Thymus (tissue), 11 donors: Measurements from ENCODE around the gene LRRC10. TPM values are rescaled to one million over a fixed set of nuclear protein-coding genes. Genes with fewer than 3 reads are reported as not detected.

ENCODE experiments used
- DNase-seq, 9 donors: peaks; one replicate each; pipeline ENCODE4 v3.0.0-alpha.2; 2013; ENCODE audit warnings: low spot score in 9 of 9, low read depth in 6 of 9, missing footprints in 1 of 9
- H3K27ac ChIP-seq, 2 donors: one replicate each; pipeline ENCODE4 v1.5.1; 2013; ENCODE audit warnings: control low read depth in 1 of 2, low read depth in 1 of 2, low read length in 1 of 2, mild to moderate bottlenecking in 1 of 2, moderate library complexity in 1 of 2
- H3K27me3 ChIP-seq, 2 donors: one replicate each; pipeline ENCODE4 v1.5.1; 2013; ENCODE audit warnings: low read length in 1 of 2; ENCODE audit not compliant: control insufficient read depth in 2 of 2, insufficient read depth in 1 of 2
- H3K36me3 ChIP-seq, 2 donors: one replicate each; pipeline ENCODE4 v1.5.1; 2013; ENCODE audit warnings: low read length in 1 of 2, mild to moderate bottlenecking in 1 of 2, moderate library complexity in 1 of 2; ENCODE audit not compliant: control insufficient read depth in 2 of 2, insufficient read depth in 2 of 2
- H3K4me1 ChIP-seq, 2 donors: one replicate each; pipeline ENCODE4 v1.5.1; 2013; ENCODE audit warnings: low read length in 2 of 2; ENCODE audit not compliant: control insufficient read depth in 2 of 2, insufficient read depth in 2 of 2
- H3K4me3 ChIP-seq, 2 donors: one replicate each; pipeline ENCODE4 v1.5.1; 2013; ENCODE audit warnings: low read length in 2 of 2, control low read depth in 1 of 2, mild to moderate bottlenecking in 1 of 2
- H3K9me3 ChIP-seq, 2 donors: one replicate each; pipeline ENCODE4 v1.5.1; 2013; ENCODE audit warnings: low read length in 1 of 2, mild to moderate bottlenecking in 1 of 2; ENCODE audit not compliant: control insufficient read depth in 2 of 2, insufficient read depth in 1 of 2
- WGBS: extraction: QIAGEN DNeasy Blood & Tissue Kit; methylation state at CpG from one replicate; pipeline ENCODE4 v1.1.7; 2013; 5-methylcytosine and 5-hydroxymethylcytosine counted together
- polyA plus RNA-seq: library from polyadenylated mRNA; stranded (reverse); fragments of 200-250 nt; gene quantifications from one replicate; pipeline ENCODE4 v1.2.3, GENCODE V29; 2013
- total RNA-seq: library from RNA; stranded (reverse); fragments of 120-200 nt; gene quantifications from one replicate; pipeline ENCODE4 v1.2.4, GENCODE V29; 2013
- donor health status: healthy.

The LRRC10 gene
- total and polyA plus RNA-seq, 2 donors, result 0.05 TPM

- Histone ChIP-seq H3K36me3 (peaks cover 0 to 5% of the 10 kb centered on the region in 2 donors), H3K27me3 (no peaks in the 10 kb centered on the region), H3K4me1 (no peaks in the 10 kb centered on the region), H3K4me3 (no peak overlapping the region), H3K9me3 (no peaks in the 10 kb centered on the region), H3K27ac (no peak overlapping the region)
- 98% methylated on average over 1 of the region's 1 CpG for WGBS
- no peak for DNase-seq
Observed at GRCh38 chr12:69580074-69580473, 30.6 kb downstream of the LRRC10 start.

- Histone ChIP-seq H3K4me1 (no peaks in the 10 kb centered on the region), H3K36me3 (peaks cover 8 to 16% of the 10 kb centered on the region in 2 donors), H3K27me3 (no peaks in the 10 kb centered on the region), H3K4me3 (no peak overlapping the region), H3K9me3 (no peaks in the 10 kb centered on the region), H3K27ac (no peak overlapping the region)
- no peak for DNase-seq
- WGBS, result 77% methylated on average over 4 of the region's 4 CpGs
Observed at GRCh38 chr12:69579029-69579428, 31.7 kb downstream of the LRRC10 start.

GRCh38 chr12:69578283-69578682 lies 32.4 kb downstream of the LRRC10 start:
- no peak for DNase-seq
- no peak overlapping the region for H3K4me3 ChIP-seq
- no peaks in the 10 kb centered on the region for H3K9me3 ChIP-seq
- peaks cover 12 to 21% of the 10 kb centered on the region in 2 donors for H3K36me3 ChIP-seq
- H3K4me1 ChIP-seq, result no peaks in the 10 kb centered on the region
- H3K27me3 ChIP-seq, result no peaks in the 10 kb centered on the region
- H3K27ac ChIP-seq, result no peak overlapping the region
- WGBS, result 96% methylated on average over 2 of the region's 2 CpGs

- Histone ChIP-seq H3K4me1 (no peaks in the 10 kb centered on the region), H3K27me3 (no peaks in the 10 kb centered on the region), H3K36me3 (peaks cover 15 to 35% of the 10 kb centered on the region in 2 donors), H3K9me3 (no peaks in the 10 kb centered on the region), H3K4me3 (no peak overlapping the region), H3K27ac (no peak overlapping the region)
- 98% methylated on average over 3 of the region's 3 CpGs for whole genome bisulfite sequencing
- no peak for DNase-seq
Observed at GRCh38 chr12:69575346-69575745, 35.4 kb downstream of the LRRC10 start.

GRCh38 chr12:69570545-69571399 lies 39.9 kb downstream of the LRRC10 start:
- Histone ChIP-seq H3K36me3 (peaks cover 15 to 44% of the 10 kb centered on the region in 2 donors), H3K9me3 (no peaks in the 10 kb centered on the region), H3K27ac (no peak overlapping the region), H3K27me3 (no peaks in the 10 kb centered on the region), H3K4me3 (no peak overlapping the region), H3K4me1 (no peaks in the 10 kb centered on the region)
- DNase-seq, result peak in 7 of 9 donors; percentile 14 to 72 (median 50)
- 76% methylated on average over 6 of the region's 6 CpGs for WGBS

GRCh38 chr12:69570000-69570516 lies 40.6 kb downstream of the LRRC10 start:
- Histone ChIP-seq H3K36me3 (peaks cover 15 to 38% of the 10 kb centered on the region in 2 donors), H3K4me3 (no peak overlapping the region), H3K27ac (no peak overlapping the region), H3K9me3 (no peaks in the 10 kb centered on the region), H3K4me1 (no peaks in the 10 kb centered on the region), H3K27me3 (no peaks in the 10 kb centered on the region)
- no peak for DNase-seq
- WGBS, result 98% methylated on average over 10 of the region's 10 CpGs

- Histone ChIP-seq H3K27ac (no peak overlapping the region), H3K36me3 (peaks cover 9 to 33% of the 10 kb centered on the region in 2 donors)
- 86% methylated on average over 4 of the region's 4 CpGs for WGBS
Observed at GRCh38 chr12:69569236-69569635, 41.5 kb downstream of the LRRC10 start.

GRCh38 chr12:69566603-69567002 lies 44.1 kb downstream of the LRRC10 start:
- Histone ChIP-seq H3K27ac (no peak overlapping the region), H3K4me3 (no peak overlapping the region), H3K27me3 (no peaks in the 10 kb centered on the region), H3K36me3 (peaks cover 0 to 36% of the 10 kb centered on the region in 2 donors), H3K4me1 (no peaks in the 10 kb centered on the region), H3K9me3 (no peaks in the 10 kb centered on the region)
- 91% methylated on average over 3 of the region's 3 CpGs for WGBS
- no peak for DNase-seq

More at GRCh38 chr12:69569236-69569635, 41.5 kb downstream of the LRRC10 start:
- no peaks in the 10 kb centered on the region for H3K27me3 ChIP-seq
- H3K4me3 ChIP-seq, result no peak overlapping the region
- DNase-seq, result no peak
- no peaks in the 10 kb centered on the region for H3K4me1 ChIP-seq
- H3K9me3 ChIP-seq, result no peaks in the 10 kb centered on the region

GRCh38 chr12:69563166-69563762 lies 47.4 kb downstream of the LRRC10 start:
- Histone ChIP-seq H3K4me1 (no peaks in the 10 kb centered on the region), H3K27me3 (no peaks in the 10 kb centered on the region), H3K27ac (no peak overlapping the region), H3K9me3 (no peaks in the 10 kb centered on the region), H3K4me3 (no peak overlapping the region), H3K36me3 (peaks cover 0 to 27% of the 10 kb centered on the region in 2 donors)
- no peak for DNase-seq
- 97% methylated on average over 2 of the region's 2 CpGs for WGBS
